ENCODE results near the gene LAMB3.

The LAMB3 gene

GRCh38 chr1:209630383-209631225 lies 21.6 kb downstream of the LAMB3 start:
- TF ChIP-seq CTCF (conservative IDR thresholded peaks at IDR 0.05) = no peak
- no peak for TF ChIP-seq ZFX (IDR thresholded peaks at IDR 0.05)
- H3K27ac ChIP-seq = no peak overlapping the region

GRCh38 chr1:209629621-209630382 lies 22.4 kb downstream of the LAMB3 start:
- TF ChIP-seq CTCF (conservative IDR thresholded peaks at IDR 0.05) (no peak), ZFX (IDR thresholded peaks at IDR 0.05) (no peak)
- H3K27ac ChIP-seq = no peak overlapping the region

GRCh38 chr1:209628618-209629299 lies 23.5 kb downstream of the LAMB3 start:
- no peak overlapping the region for H3K27ac ChIP-seq
- TF ChIP-seq CTCF (conservative IDR thresholded peaks at IDR 0.05) = no peak
- no peak for TF ChIP-seq ZFX (IDR thresholded peaks at IDR 0.05)

- H3K27ac ChIP-seq = no peak overlapping the region
- TF ChIP-seq ZFX (IDR thresholded peaks at IDR 0.05) (no peak), CTCF (conservative IDR thresholded peaks at IDR 0.05) (peak; percentile 98)
Observed at GRCh38 chr1:209627732-209628196, 24.5 kb downstream of the LAMB3 start.

GRCh38 chr1:209627027-209627731 lies 25.0 kb downstream of the LAMB3 start:
- no peak overlapping the region for H3K27ac ChIP-seq

More at GRCh38 chr1:209627027-209627731, 25.0 kb downstream of the LAMB3 start:
- TF ChIP-seq ZFX (IDR thresholded peaks at IDR 0.05) (no peak), CTCF (conservative IDR thresholded peaks at IDR 0.05) (no peak)
